HG02870 (cell line): ENCODE data around the gene PPIA.

Experiments used
- ATAC-seq: cut with Tn5 transposase; IDR thresholded peaks from one replicate; pipeline ENCODE4 v1.9.1; 2021; ENCODE audit warnings: mild to moderate bottlenecking, moderate library complexity; ENCODE audit not compliant: unreplicated experiment

The PPIA gene

GRCh38 chr7:44796504-44797328 is at the start of gene PPIA:
Gene PPIA (plus strand): TSS chr7:44796681. CDS start chr7:44796725, 44 bp downstream.
- ATAC-seq = peak; percentile 87

- peak; percentile 45 for ATAC-seq
Measured at GRCh38 chr7:44748045-44748947, 48.2 kb upstream of the PPIA start, which contains the start of gene ZMIZ2. Gene ZMIZ2 (plus strand): TSS chr7:44748847. CDS start chr7:44756250, 7,403 bp downstream.

- peak; percentile 16 for ATAC-seq
Measured at GRCh38 chr7:44748948-44749731, 47.3 kb upstream of the PPIA start.

GRCh38 chr7:44749992-44750391 is 46.5 kb upstream of the PPIA start:
- no peak for ATAC-seq

- ATAC-seq = no peak
Measured at GRCh38 chr7:44750424-44750823, 46.1 kb upstream of the PPIA start.

- ATAC-seq = peak; percentile 75
Measured at GRCh38 chr7:44750921-44751571, 45.4 kb upstream of the PPIA start.

GRCh38 chr7:44752822-44753221 is 43.7 kb upstream of the PPIA start:
- no peak for ATAC-seq

GRCh38 chr7:44754802-44755697 is 41.4 kb upstream of the PPIA start:
- no peak for ATAC-seq

- no peak for ATAC-seq
Measured at GRCh38 chr7:44755698-44756627, 40.5 kb upstream of the PPIA start.

GRCh38 chr7:44756904-44757303 is 39.6 kb upstream of the PPIA start:
- no peak for ATAC-seq

GRCh38 chr7:44757311-44757710 is 39.2 kb upstream of the PPIA start:
- ATAC-seq = no peak

- no peak for ATAC-seq
Measured at GRCh38 chr7:44757739-44758138, 38.7 kb upstream of the PPIA start.

- no peak for ATAC-seq
Measured at GRCh38 chr7:44759246-44759645, 37.2 kb upstream of the PPIA start.

- no peak for ATAC-seq
Measured at GRCh38 chr7:44760034-44760580, 36.4 kb upstream of the PPIA start.

GRCh38 chr7:44761207-44762161 is 35.0 kb upstream of the PPIA start:
- no peak for ATAC-seq

- no peak for ATAC-seq
Measured at GRCh38 chr7:44762300-44762699, 34.2 kb upstream of the PPIA start.
